HG02623 (cell line): ENCODE results near the gene BRD2.

Source experiments
- ATAC-seq: cut with Tn5 transposase; IDR thresholded peaks from one replicate; pipeline ENCODE4 v1.9.1; 2021; ENCODE audit warnings: moderate library complexity; ENCODE audit not compliant: unreplicated experiment

BRD2 gene

DNA sequence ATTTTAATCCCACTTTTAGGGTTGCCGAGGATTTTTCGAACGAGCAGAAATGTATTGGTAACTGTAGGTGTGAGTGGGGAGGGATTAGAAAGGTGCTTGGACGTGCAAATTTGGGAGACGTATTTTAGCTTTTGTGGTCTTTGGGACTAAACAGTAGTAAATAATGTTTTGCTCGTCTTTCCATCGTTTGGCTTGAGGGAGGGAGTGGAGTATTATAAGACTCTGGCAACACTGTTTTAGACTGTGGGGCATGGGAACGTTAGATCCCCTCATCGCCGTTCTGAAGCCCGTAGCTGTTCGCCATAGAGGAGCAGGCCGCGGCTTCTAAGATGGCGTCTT is 2.8 kb downstream of the BRD2 start:
- ATAC-seq = no peak

GRCh38 chr6:32971581-32972352 is 3.4 kb downstream of the BRD2 start:
- ATAC-seq = peak; percentile 33

GRCh38 chr6:32972353-32973143 is 4.2 kb downstream of the BRD2 start:
- ATAC-seq = no peak

GRCh38 chr6:32973144-32974015 is 5.0 kb downstream of the BRD2 start:
- ATAC-seq = no peak

DNA sequence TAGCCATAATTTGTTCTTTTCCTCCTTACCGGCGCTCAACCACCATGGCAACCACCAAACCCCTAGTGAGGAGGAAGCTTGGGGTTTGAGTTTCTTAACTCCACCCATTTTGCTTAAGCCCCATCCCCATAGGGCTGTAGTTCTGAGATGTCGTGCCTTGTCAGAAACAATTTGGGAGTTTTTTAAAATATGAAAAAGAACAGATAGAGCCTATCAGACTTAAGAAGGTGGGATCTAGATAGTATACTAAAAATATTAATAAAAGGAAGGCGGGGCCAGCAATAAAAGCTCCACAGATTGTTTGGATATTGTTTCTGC is 5.6 kb downstream of the BRD2 start:
- no peak for ATAC-seq

DNA sequence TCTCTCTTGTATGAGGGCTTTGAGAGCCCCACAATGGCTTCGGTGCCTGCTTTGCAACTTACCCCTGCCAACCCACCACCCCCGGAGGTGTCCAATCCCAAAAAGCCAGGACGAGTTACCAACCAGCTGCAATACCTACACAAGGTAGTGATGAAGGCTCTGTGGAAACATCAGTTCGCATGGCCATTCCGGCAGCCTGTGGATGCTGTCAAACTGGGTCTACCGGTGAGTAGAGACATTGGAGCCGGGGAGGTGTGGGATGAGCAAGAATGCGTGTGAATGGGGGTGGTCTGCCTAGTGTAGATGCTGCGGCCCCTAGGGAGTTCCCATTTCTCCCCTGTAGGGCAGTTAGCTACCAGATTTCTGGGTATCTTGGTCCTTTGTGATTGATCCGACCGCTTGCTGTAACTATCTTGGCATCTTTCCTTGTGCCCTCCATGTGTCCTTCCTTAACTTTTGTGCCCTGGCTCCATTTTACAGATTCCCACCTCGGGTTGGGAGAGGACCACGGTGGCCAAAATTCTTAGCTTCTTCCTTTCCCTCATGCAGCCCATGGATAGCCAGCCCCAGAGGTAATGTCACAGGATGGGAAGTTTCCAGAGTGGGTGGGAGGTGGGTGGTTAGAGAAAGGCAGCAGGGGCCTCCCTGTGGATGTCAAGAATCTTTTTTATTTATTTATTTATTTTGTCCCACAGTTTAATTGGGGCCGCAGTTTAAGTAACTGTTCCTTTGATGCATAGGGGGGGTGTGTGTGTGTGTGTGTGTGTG is 6.3 kb downstream of the BRD2 start:
- ATAC-seq = no peak

DNA sequence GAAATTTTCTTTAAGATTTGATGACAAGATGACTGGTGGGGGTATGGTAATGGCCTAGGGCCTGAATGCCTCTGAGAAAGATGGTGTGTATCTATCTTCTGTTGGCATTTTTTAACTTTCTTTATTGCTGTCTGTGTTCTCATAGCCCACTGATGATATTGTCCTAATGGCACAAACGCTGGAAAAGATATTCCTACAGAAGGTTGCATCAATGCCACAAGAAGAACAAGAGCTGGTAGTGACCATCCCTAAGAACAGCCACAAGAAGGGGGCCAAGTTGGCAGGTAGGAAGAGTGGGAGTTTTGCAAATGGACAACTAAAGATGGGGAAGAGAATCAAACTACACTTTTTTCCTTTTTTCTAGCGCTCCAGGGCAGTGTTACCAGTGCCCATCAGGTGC is 7.5 kb downstream of the BRD2 start:
- ATAC-seq = no peak

GRCh38 chr6:32976334-32977069 is 8.1 kb downstream of the BRD2 start:
- no peak for ATAC-seq

- ATAC-seq = no peak
These were observed 9.0 kb downstream of the BRD2 start for GRCh38 chr6:32977272-32977952.

DNA sequence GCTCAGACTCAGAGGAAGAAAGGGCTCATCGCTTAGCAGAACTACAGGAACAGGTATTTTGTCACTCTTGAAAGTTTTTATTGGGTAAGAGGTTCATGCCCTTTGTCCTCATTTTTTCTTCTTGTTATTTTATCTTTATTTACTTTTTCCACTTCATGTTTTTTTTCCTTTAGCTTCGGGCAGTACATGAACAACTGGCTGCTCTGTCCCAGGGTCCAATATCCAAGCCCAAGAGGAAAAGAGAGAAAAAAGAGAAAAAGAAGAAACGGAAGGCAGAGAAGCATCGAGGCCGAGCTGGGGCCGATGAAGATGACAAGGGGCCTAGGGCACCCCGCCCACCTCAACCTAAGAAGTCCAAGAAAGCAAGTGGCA is 9.5 kb downstream of the BRD2 start:
- ATAC-seq = no peak

GRCh38 chr6:32979720-32980487 is 11.5 kb downstream of the BRD2 start:
- ATAC-seq = no peak

- no peak for ATAC-seq
These were observed 12.2 kb downstream of the BRD2 start for GRCh38 chr6:32980488-32981038.

GRCh38 chr6:32982084-32982701 is 13.8 kb downstream of the BRD2 start:
- ATAC-seq = no peak

DNA sequence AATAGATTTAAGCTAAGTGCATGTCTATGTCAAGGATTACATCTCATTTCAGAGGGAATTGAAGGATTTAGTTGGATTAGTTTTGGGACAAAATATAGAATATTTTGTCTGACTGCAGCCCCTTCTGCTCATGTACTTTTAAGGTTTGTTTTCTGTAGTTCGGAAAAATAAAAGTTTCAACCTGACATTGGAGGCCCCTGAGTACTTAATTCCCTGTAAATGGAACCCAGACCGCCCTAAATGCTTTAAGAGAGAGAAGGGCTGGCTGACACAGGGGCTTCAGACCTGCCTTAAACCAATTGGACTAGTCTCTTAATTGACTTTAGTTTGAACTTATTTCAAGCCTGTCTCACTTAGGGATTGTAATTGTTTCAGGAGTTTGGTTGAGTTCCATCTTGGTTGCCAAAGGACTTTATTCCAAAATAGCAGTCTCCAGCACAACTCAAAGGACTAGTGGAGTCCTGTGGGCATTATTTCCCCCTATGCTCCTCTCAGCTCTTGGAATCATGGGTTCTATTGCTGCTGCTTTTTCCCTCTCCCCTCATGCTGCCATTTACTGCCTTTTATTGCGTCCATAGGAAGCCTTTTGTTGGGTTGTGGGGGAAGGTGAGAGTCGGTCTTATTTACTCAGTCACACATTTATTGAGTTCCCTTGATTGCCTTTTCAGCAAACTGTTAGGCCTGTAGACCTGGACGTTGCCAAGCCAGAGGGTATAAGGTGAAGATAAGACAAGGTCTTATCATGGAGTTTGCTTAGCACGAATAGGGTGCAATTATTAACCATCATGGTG is 14.5 kb downstream of the BRD2 start:
- no peak for ATAC-seq

GRCh38 chr6:32983493-32983848 is 15.1 kb downstream of the BRD2 start:
- no peak for ATAC-seq

- no peak for ATAC-seq
These were observed 15.7 kb downstream of the BRD2 start for GRCh38 chr6:32983964-32984621.
